ENCODE data around the gene UPF2. TPM values are rescaled to one million over a fixed set of nuclear protein-coding genes. Genes with fewer than 3 reads are reported as not detected.

Gene UPF2
- total and polyA plus RNA-seq, 2 of the 4 experiments (the other 2 are of a cell fraction), result 9.2 to 14.3 TPM

- H3K4ac ChIP-seq (ENCODE audit: low read depth, low read length), result no peak overlapping the region
- H3K4me1 ChIP-seq (ENCODE audit: control insufficient read depth, insufficient read depth, low read length), result no peaks in the 10 kb centered on the region
- WGBS, 2 experiments (ENCODE audit: extremely low coverage in 2 of 2, insufficient read length in 1 of 2), result no CpG with 5 or more reads among the region's 4 CpGs
- H3K56ac ChIP-seq (ENCODE audit: extremely low read depth, insufficient read depth, low read length), result no peak overlapping the region
- no TSS peak for BruUV-seq (replicated peaks)
- no peak overlapping the region for H3K4me3 ChIP-seq (ENCODE audit: insufficient read depth, low read depth, low read length)
- H3K36me3 ChIP-seq (ENCODE audit: control insufficient read depth, insufficient read depth, low read length), result peaks cover 48% of the 10 kb centered on the region
- H4K5ac ChIP-seq (ENCODE audit: low read depth, low read length), result no peak overlapping the region
- intact Hi-C loops (cut with micrococcal nuclease), result no loop called here
- H3K14ac ChIP-seq (replicated peaks; ENCODE audit: low read depth, low read length), result no peak overlapping the region
- H4K20me1 ChIP-seq (ENCODE audit: insufficient read depth, low read length), result no peaks in the 10 kb centered on the region
- H3K9me1 ChIP-seq (ENCODE audit: insufficient read depth, low read length), result peaks cover 4% of the 10 kb centered on the region; the same call in 1 of the 2 replicates
- no peak overlapping the region for H3K18ac ChIP-seq (ENCODE audit: low read depth, low read length)
- no peak overlapping the region for H3K27ac ChIP-seq (ENCODE audit: insufficient read depth, low read length)
- no peaks in the 10 kb centered on the region for H3K27me3 ChIP-seq (ENCODE audit: control insufficient read depth, insufficient read depth, low read length)
- H2AK5ac ChIP-seq (ENCODE audit: low read depth, low read length), result no peak overlapping the region
- no peak overlapping the region for H3K4me2 ChIP-seq (ENCODE audit: low read depth, low read length)
- no peak overlapping the region for H2AK9ac ChIP-seq (replicated peaks; ENCODE audit: low read depth, low read length, poor library complexity)
- no peak overlapping the region for H3K9ac ChIP-seq (ENCODE audit: low read depth, low read length)
- no peak overlapping the region for H2AFZ ChIP-seq (replicated peaks; ENCODE audit: low read length, poor library complexity)
- DNase-seq (no peak), ATAC-seq (ENCODE audit: low read depth) (no peak)
- dilution Hi-C loops (cut with HindIII; ENCODE audit: low sequenced_read_pairs, unreplicated experiment), result no loop called here
- in situ Hi-C loops (cut with MboI; ENCODE audit: low sequenced_read_pairs), result no loop called here
- no peak overlapping the region for H3K23ac ChIP-seq (ENCODE audit: low read depth, low read length)
- H3K79me1 ChIP-seq (ENCODE audit: low read depth in 1 of 2, low read length in 2 of 2), result peaks cover 0 to 3% of the 10 kb centered on the region in 2 experiments; a peak in 1 of 4 replicates
- H4K8ac ChIP-seq (ENCODE audit: low read depth in 2 of 2, low read length in 2 of 2), result no peak overlapping the region
- no peak for TF ChIP-seq FOS (IDR thresholded peaks at IDR 0.05; ENCODE audit: low read depth, low read length)
- TF ChIP-seq USF2 (IDR thresholded peaks at IDR 0.05; ENCODE audit: low read depth, low read length), result no peak
- TF ChIP-seq NFE2L2 (IDR thresholded peaks at IDR 0.05; ENCODE audit: low read depth, low read length), result no peak
- no peak for TF ChIP-seq BHLHE40 (IDR thresholded peaks at IDR 0.05; ENCODE audit: low read depth, low read length)
- no peak for TF ChIP-seq RFX5 (IDR thresholded peaks at IDR 0.05; ENCODE audit: low read depth, low read length)
- TF ChIP-seq ELK1 (IDR thresholded peaks at IDR 0.05; ENCODE audit: borderline replicate concordance, low read depth, low read length), result no peak
- no peak for TF ChIP-seq MAZ (IDR thresholded peaks at IDR 0.05; ENCODE audit: borderline replicate concordance, low read depth, low read length)
- TF ChIP-seq POLR2A (IDR thresholded peaks at IDR 0.05; ENCODE audit: low read depth, low read length), result no peak
- TF ChIP-seq MXI1 (IDR thresholded peaks at IDR 0.05; ENCODE audit: borderline replicate concordance, low read depth, low read length), result no peak
- TF ChIP-seq RCOR1 (IDR thresholded peaks at IDR 0.05; ENCODE audit: insufficient replicate concordance, low read length), result no peak
- no peak for TF ChIP-seq CHD1 (IDR thresholded peaks at IDR 0.05; ENCODE audit: low read depth, low read length)
- TF ChIP-seq SMC3 (IDR thresholded peaks at IDR 0.05; ENCODE audit: low read depth, low read length), result no peak
- no peak overlapping the region for H2BK5ac ChIP-seq (ENCODE audit: low read depth, low read length, poor library complexity, severe bottlenecking)
- H2BK120ac ChIP-seq (ENCODE audit: low read depth, low read length), result no peak overlapping the region
- H3K9me3 ChIP-seq (ENCODE audit: control insufficient read depth, insufficient read depth, low read length), result no peaks in the 10 kb centered on the region
- no peak overlapping the region for H2BK15ac ChIP-seq (ENCODE audit: low read depth, low read length)
- ChIA-PET CTCF (no interaction called here), POLR2A (ENCODE audit: unreplicated experiment) (no interaction called here)
- no peak overlapping the region for H4K91ac ChIP-seq (ENCODE audit: insufficient read depth, low read depth, low read length)
- no peak overlapping the region for H2BK20ac ChIP-seq (ENCODE audit: low read depth, low read length)
Measured at GRCh38 chr10:11931038-11931437, 111.6 kb downstream of the UPF2 start.
